ENCODE measurements around the gene BAHD1. TPM values are rescaled to one million over a fixed set of nuclear protein-coding genes. Genes with fewer than 3 reads are reported as not detected.

BAHD1 gene
- total RNA-seq, 1 experiment from 2014 or later, result 49.1 TPM

- DNase-seq (ENCODE audit: low spot score), result no peak
- no peak overlapping the region for H3K27ac Mint-ChIP-seq
- peaks cover 6% of the 10 kb centered on the region for H3K27me3 Mint-ChIP-seq (ENCODE audit: low read depth)
- H3K9me3 Mint-ChIP-seq, result no peaks in the 10 kb centered on the region
- H3K36me3 Mint-ChIP-seq, result no peaks in the 10 kb centered on the region
- H3K4me3 Mint-ChIP-seq, result no peak overlapping the region
- ChIA-PET POLR2A (no interaction called here), CTCF (interaction anchor here (1.9 kb wide), 1 partner anchor 161 kb away, joined by 4 read pairs; no protein-coding TSS in a partner anchor)
- ATAC-seq, result no peak
- no peaks in the 10 kb centered on the region for H3K4me1 Mint-ChIP-seq
- TF ChIP-seq STAT6 (CRISPR knock-in tag; conservative IDR thresholded peaks at IDR 0.05; ENCODE audit: low read depth) (no peak), HMGXB4 (CRISPR knock-in tag; IDR thresholded peaks at IDR 0.05) (no peak), ARID4B (CRISPR knock-in tag; IDR thresholded peaks at IDR 0.05; ENCODE audit: borderline replicate concordance) (no peak), ETV6 (CRISPR knock-in tag; IDR thresholded peaks at IDR 0.05) (no peak), ZSCAN18 (CRISPR knock-in tag; IDR thresholded peaks at IDR 0.05) (no peak), SOX15 (CRISPR knock-in tag; IDR thresholded peaks at IDR 0.05) (no peak), ESRRA (CRISPR knock-in tag; IDR thresholded peaks at IDR 0.05; ENCODE audit: borderline replicate concordance) (no peak), ZNF263 (CRISPR knock-in tag; IDR thresholded peaks at IDR 0.05; ENCODE audit: low read depth) (no peak), FOXP4 (CRISPR knock-in tag; IDR thresholded peaks at IDR 0.05) (no peak), ZBTB21 (CRISPR knock-in tag; IDR thresholded peaks at IDR 0.05; ENCODE audit: borderline replicate concordance) (no peak), ZNF425 (CRISPR knock-in tag; conservative IDR thresholded peaks at IDR 0.05) (no peak), CBFB (CRISPR knock-in tag; IDR thresholded peaks at IDR 0.05; ENCODE audit: low read depth) (no peak), AR (CRISPR knock-in tag; IDR thresholded peaks at IDR 0.05) (no peak), ZNF281 (CRISPR knock-in tag; IDR thresholded peaks at IDR 0.05) (no peak)
These were observed 58.1 kb downstream of the BAHD1 start for GRCh38 chr15:40498891-40499290.

All from WTC11 (cell line).